Amygdala (tissue), 56 donors: Measurements from ENCODE around the gene COL18A1.
"Not testable (repeated sequence)": the region's sequence is repeated elsewhere in the genome, so short reads cannot be mapped to it uniquely, and the experiment has no call there.

Experiments used
- DNase-seq, 56 donors: peaks; one replicate each; lab custom pipeline; 2025; lab: John Stamatoyannopoulos, UW

The COL18A1 gene

DNA sequence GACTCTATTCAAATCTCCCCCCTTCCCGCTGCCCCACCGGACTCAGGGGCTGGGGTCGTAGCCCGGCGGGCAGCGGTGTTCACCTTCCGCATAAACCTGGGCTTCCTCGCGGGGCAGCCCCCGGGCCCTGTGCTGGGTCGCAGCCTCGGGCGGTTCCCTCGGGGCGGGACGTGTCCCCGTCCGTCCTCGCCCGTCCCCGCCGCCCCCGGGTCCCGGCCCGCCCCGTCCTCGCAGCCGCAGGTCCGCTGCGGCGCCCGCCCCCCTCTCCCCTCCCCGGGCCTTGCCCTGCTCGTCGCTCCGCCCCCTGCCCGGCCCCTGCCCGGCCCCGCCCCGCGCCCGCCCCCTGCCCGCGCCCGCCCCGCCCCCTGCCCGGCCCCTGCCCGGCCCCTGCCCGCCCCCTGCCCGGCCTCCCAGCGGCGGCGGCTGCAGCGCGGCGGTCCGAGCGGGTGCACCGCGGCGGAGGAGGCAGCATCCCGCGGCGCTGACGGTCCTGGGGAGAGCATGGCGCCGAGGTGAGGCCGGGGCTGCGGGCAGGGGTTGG lies at the start of gene COL18A1:
COL18A1 (plus strand) TSS at position 436 of the 541 bp plus-strand sequence; CDS start at position 502, 66 bp downstream.
- DNase-seq = peak in 3 of 56 donors; percentile 26 to 33 (median 32)

DNA sequence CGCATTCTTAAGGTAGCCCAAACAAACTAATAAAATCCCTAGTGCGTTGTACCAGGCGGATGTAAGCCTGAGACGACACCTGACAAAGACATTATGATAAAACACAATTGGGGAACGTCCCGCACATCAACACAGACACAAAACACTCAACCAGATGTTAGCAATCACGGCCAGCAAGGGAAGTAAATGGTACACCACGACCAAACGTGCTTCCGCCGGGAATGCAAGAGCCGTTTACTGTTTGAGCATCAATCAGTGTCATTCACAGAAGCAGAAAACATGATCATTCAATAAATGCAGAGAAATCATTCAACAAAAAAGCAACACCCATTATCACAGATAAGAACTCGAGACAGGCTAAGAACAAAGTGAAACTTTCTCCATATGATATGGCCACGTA lies 49.4 kb upstream of the COL18A1 start:
- DNase-seq = no peak

GRCh38 chr21:45356251-45356650 lies 48.7 kb upstream of the COL18A1 start:
- DNase-seq = no peak

GRCh38 chr21:45356653-45357435 lies 48.1 kb upstream of the COL18A1 start:
- no peak for DNase-seq

- no peak for DNase-seq
These were observed 47.3 kb upstream of the COL18A1 start for GRCh38 chr21:45357436-45358260.

GRCh38 chr21:45358261-45358670 lies 46.7 kb upstream of the COL18A1 start:
- DNase-seq = no peak

GRCh38 chr21:45358711-45359310 lies 46.2 kb upstream of the COL18A1 start:
- DNase-seq = no peak

GRCh38 chr21:45359451-45360217 lies 45.3 kb upstream of the COL18A1 start:
- DNase-seq = no peak

DNA sequence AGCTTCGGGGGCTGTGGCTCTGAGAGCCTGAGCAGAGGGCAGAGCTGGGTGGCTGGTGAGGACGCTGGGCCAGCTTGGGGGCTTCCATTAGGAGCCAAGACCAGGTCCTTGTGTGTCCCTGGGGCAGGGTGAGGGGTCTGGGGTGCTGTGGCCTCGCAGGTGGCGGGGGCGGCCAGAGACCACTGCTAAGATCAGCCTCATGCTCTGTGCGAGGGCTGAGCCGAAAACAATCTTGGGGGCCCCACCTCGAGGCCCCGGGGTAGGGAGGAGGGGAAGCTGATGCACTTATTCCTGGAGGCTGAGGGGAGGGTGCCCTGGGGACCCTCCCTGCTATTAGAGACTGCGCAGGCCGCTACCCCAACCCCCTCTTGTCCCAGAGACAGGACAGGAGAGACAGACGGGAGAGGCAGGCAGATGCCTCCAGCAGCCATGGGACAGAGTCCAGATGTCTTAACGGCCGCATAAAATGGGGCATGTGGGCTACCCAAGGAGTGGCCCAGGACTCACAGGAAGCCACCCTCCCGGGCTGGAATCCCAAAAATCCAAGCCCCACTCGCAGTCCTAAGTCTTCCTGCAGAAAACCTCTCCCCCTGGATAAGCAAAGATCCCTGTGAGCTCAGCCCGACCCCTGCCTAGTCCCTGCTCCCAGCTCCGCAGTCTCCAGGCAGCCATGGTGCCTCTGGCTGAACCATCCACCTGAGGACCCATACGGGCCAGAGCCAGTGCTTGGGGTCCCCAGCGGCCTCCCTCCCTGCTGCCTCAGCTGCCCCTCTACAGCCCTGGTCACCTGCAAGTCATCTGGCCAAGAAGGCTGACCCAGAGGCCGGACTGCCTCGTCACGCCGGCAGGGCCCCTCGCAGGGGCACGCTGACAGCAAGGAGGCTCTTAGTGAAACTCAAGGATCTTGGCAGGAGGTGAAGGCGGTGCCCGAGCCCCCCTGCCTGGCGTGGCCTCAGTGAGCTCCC lies 43.6 kb upstream of the COL18A1 start:
- DNase-seq = no peak

DNA sequence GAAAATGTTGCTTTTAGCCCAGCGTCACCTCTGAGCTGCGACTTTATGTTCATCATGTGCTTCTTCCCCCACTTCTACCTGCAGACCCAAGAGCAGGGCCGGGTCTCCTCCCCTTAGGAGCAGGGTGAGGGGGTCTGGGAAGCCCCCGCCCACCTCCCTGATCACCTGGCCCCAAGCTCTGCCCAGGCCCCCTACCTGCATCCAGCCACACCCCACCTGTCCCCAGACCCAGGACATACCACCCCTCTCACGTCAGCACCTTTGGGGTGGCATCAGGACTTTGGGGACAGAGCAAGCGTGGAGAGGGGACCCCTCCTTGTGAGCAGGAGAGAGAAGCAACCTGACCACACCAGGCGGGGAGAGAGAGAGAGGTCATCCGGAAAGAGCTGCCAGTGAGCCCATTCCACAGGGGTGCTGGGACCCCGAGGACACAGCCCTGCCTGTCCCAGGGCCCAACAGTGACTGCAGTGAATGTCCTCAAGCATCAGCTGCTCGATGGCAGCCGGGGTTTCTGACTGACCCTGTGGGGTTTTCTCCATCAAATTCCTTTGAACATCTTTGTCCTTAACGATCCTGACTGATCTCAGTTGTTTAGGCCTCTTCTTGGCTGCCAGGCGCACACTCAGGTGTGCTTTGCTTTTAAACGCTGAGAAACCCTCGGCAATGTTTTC lies 42.8 kb upstream of the COL18A1 start:
- DNase-seq = no peak

GRCh38 chr21:45362748-45363145 lies 42.2 kb upstream of the COL18A1 start:
- DNase-seq = no peak

- DNase-seq = not testable (repeated sequence)
These were observed 41.7 kb upstream of the COL18A1 start for GRCh38 chr21:45363272-45363671.

DNA sequence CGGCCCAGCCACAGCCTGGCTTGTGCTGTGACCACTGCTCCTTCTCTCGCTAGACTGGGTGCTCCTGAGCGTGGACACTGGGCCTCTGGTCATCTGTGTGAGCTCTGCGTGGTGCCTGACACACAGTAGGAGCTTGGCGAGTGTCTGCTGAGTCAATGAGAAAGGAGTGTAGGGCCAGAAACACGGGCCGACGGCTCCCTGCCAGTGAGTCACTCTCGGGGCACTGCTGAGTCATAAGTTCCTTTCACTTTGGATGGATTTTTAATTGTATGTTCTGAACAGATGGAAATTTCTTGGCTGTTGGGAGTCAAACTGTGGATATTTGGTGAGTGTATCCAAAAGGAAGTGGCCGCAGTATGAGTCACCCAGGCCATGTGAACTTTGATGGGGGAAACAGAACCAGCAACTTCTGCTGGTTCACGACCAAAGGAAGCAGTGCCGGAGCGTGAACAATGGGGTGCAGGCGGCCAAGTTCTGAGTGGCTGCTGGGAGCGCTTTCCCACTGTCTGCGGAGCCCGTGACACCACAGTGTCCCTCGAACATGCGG lies 41.0 kb upstream of the COL18A1 start:
- peak in 37 of 56 donors; percentile 5 to 86 (median 45) for DNase-seq

GRCh38 chr21:45364468-45365185 lies 40.3 kb upstream of the COL18A1 start:
- DNase-seq = no peak

DNA sequence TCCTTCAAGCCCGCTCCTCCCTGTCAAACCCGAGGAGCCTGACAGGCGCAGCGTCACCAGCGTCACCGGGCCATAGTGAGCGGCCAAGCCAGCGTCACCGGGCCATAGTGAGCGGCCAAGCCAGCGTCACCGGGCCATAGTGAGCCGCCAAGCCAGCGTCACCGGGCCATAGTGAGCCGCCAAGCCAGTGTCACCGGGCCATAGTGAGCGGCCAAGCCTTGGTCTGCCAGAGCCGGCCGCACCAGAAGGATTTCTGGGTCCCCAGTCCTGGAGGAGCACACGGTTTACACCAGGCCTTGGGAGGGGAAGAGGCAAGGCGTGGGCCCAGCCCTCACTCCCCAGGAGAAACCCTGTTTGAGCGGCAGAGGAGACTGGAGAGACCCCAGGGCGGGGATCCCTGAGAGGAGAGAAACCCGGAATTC lies 39.8 kb upstream of the COL18A1 start:
- DNase-seq = no peak

DNA sequence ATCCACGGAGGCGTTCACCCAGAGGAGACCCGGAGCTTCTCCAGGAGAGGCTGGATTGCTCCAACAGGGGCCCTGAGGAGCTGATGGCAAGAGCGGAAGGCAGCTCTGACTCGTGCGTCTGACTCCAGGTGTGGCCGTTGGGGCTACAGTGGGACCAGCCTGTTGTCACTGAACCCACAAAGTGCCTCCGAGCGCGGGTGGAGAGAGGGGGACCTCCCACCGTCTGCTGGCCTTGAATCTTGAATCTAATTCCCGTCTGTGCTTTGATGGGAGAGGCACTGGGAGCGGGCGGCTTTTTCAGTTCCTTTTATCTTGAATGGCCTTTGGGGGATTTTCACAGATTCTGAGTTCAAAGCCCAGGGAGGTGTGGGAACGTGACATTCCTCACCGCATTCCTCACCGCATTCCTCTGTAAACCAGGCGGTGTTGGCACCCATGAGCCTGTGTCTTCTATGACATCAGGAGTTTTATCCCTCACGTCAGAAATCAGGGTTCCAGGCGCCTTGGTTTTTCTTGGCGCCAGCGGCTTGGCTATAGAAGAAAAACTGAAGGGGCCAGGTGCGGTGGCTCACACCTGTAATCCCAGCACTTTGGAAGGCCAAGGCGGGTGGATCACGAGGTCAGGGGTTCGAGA lies 39.2 kb upstream of the COL18A1 start:
- DNase-seq = no peak

DNA sequence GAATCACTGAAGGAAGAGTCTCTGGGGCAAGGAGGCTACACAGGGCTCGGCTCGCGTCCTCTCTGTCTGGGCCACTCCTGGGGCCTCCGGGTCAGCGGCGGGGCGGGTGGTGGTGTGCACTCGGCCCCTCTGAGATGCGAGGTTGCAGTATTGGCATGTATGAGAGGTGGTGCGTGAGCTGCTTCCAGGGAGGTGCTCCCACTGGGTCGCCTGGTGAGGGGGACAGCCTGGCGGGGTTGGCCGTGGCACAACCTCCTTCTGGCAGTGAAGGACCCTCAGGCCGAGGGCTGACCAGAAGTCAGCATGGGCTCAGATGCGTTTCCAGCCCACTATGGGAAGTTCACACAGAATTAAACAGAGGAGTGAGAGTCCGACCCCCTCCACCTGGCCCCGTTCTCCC lies 38.5 kb upstream of the COL18A1 start:
- no peak for DNase-seq
